Measurements from ENCODE around the gene NCBP2L. TPM values are rescaled to one million over a fixed set of nuclear protein-coding genes. Genes with fewer than 3 reads are reported as not detected.

The NCBP2L gene
- total RNA-seq, 1 experiment from 2014 or later: 0.20 TPM

DNA sequence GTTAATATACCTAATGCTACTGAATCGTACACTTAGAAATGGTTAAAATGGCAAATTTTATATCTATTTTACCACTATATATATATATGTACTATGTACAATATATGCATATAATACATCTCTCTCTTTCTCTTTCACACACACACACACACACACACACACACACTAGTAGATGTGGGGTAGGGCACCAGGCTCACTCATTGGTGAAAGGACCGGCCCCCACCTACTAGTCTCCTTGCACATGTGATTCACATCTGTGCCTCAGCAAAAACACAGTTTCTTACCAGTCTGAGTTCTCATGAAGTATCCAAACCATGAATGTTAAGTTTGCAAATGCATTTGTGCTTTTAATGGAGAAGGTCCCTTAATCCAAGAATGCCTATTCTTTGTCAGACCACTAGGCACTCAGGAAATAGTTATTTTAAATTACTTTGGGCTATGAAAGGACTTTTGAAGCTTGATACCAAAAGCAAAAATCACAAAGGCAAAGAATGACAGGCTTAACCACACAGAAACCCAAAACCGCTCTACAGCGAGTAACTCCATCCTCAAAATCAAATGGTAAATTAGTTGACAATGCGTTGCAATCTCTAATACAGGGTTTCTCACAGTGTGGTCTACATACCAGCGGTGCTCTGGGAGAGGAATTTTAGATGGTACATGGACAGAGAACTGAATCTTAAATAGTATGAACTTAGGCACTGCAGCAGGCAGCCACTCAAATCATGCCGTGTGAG lies 7.8 kb upstream of the NCBP2L start:
- Mint-ChIP-seq H3K27ac (no peak overlapping the region), H3K4me1 (peaks cover 27% of the 10 kb centered on the region), H3K27me3 (ENCODE audit: low read depth) (peaks cover 13% of the 10 kb centered on the region), H3K36me3 (no peaks in the 10 kb centered on the region), H3K4me3 (no peak overlapping the region), H3K9me3 (no peaks in the 10 kb centered on the region)
- ChIA-PET POLR2A (no interaction called here), CTCF (no interaction called here)
- ATAC-seq: no peak
- TF ChIP-seq ZNF232 (CRISPR knock-in tag; IDR thresholded peaks at IDR 0.05) (no peak), ZNF263 (CRISPR knock-in tag; IDR thresholded peaks at IDR 0.05; ENCODE audit: low read depth) (no peak), NFE2L1 (CRISPR knock-in tag; IDR thresholded peaks at IDR 0.05) (no peak), ZNF396 (CRISPR knock-in tag; IDR thresholded peaks at IDR 0.05; ENCODE audit: borderline replicate concordance) (no peak), OVOL2 (CRISPR knock-in tag; IDR thresholded peaks at IDR 0.05; ENCODE audit: borderline replicate concordance) (no peak), JAZF1 (CRISPR knock-in tag; IDR thresholded peaks at IDR 0.05) (no peak), FOXJ3 (CRISPR knock-in tag; IDR thresholded peaks at IDR 0.05; ENCODE audit: borderline replicate concordance) (no peak), MYBL2 (CRISPR knock-in tag; IDR thresholded peaks at IDR 0.05) (no peak), SMAD3 (CRISPR knock-in tag; IDR thresholded peaks at IDR 0.05; ENCODE audit: borderline replicate concordance) (no peak), CREB1 (CRISPR knock-in tag; IDR thresholded peaks at IDR 0.05) (no peak), CDX4 (CRISPR knock-in tag; IDR thresholded peaks at IDR 0.05; ENCODE audit: borderline replicate concordance) (no peak), HMGXB4 (CRISPR knock-in tag; IDR thresholded peaks at IDR 0.05) (no peak), ARID4B (CRISPR knock-in tag; IDR thresholded peaks at IDR 0.05; ENCODE audit: borderline replicate concordance) (no peak), GTF2I (CRISPR knock-in tag; conservative IDR thresholded peaks at IDR 0.05) (no peak), ZNF138 (CRISPR knock-in tag; conservative IDR thresholded peaks at IDR 0.05) (no peak), ZNF121 (CRISPR knock-in tag; IDR thresholded peaks at IDR 0.05) (no peak), GRHL2 (CRISPR knock-in tag; IDR thresholded peaks at IDR 0.05; ENCODE audit: insufficient replicate concordance, severe bottlenecking) (no peak)
- TF ChIP-seq, protein P1, sequence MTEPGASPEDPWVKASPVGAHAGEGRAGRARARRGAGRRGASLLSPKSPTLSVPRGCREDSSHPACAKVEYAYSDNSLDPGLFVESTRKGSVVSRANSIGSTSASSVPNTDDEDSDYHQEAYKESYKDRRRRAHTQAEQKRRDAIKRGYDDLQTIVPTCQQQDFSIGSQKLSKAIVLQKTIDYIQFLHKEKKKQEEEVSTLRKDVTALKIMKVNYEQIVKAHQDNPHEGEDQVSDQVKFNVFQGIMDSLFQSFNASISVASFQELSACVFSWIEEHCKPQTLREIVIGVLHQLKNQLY (CRISPR knock-in tag; IDR thresholded peaks at IDR 0.05): no peak
- no peak for DNase-seq (ENCODE audit: low spot score)

DNA sequence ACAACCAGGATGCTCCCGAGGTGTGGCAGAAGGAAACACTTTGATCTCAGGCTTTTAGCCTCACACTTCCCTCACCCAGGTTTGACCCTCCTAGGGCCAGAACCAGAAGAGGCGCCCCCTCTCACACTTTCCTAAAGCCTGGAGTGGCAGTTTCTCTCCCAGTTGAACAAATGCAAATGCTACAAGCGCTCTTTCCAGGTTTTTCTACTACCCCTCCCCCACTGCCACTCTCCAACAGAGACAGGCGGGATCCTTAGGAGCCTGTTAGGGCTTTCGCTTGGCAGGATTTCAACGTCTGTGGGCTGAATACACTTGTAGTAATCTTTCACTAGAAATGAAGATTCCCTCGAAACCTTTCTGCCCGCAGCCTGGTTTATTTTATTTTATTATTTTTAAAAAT lies 4.3 kb upstream of the NCBP2L start:
- no peak overlapping the region for H3K4me3 Mint-ChIP-seq
- peak; percentile 21 for ATAC-seq
- ChIA-PET CTCF (interaction anchor here (1.0 to 3.0 kb wide), 5 partner anchors 57 to 119 kb away, joined by 4 to 35 read pairs (median 6); no protein-coding TSS in a partner anchor), POLR2A (interaction anchor here (1.2 kb wide), 1 partner anchor 57 kb away, joined by 5 read pairs; no protein-coding TSS in a partner anchor)
- peaks cover 31% of the 10 kb centered on the region for H3K27me3 Mint-ChIP-seq (ENCODE audit: low read depth)
- H3K4me1 Mint-ChIP-seq: peaks cover 34% of the 10 kb centered on the region
- no peaks in the 10 kb centered on the region for H3K36me3 Mint-ChIP-seq
- no peak overlapping the region for H3K27ac Mint-ChIP-seq
- H3K9me3 Mint-ChIP-seq: no peaks in the 10 kb centered on the region
- DNase-seq (ENCODE audit: low spot score): peak; percentile 34
- TF ChIP-seq SMAD4 (CRISPR knock-in tag; IDR thresholded peaks at IDR 0.05): no peak
- TF ChIP-seq, protein P2, sequence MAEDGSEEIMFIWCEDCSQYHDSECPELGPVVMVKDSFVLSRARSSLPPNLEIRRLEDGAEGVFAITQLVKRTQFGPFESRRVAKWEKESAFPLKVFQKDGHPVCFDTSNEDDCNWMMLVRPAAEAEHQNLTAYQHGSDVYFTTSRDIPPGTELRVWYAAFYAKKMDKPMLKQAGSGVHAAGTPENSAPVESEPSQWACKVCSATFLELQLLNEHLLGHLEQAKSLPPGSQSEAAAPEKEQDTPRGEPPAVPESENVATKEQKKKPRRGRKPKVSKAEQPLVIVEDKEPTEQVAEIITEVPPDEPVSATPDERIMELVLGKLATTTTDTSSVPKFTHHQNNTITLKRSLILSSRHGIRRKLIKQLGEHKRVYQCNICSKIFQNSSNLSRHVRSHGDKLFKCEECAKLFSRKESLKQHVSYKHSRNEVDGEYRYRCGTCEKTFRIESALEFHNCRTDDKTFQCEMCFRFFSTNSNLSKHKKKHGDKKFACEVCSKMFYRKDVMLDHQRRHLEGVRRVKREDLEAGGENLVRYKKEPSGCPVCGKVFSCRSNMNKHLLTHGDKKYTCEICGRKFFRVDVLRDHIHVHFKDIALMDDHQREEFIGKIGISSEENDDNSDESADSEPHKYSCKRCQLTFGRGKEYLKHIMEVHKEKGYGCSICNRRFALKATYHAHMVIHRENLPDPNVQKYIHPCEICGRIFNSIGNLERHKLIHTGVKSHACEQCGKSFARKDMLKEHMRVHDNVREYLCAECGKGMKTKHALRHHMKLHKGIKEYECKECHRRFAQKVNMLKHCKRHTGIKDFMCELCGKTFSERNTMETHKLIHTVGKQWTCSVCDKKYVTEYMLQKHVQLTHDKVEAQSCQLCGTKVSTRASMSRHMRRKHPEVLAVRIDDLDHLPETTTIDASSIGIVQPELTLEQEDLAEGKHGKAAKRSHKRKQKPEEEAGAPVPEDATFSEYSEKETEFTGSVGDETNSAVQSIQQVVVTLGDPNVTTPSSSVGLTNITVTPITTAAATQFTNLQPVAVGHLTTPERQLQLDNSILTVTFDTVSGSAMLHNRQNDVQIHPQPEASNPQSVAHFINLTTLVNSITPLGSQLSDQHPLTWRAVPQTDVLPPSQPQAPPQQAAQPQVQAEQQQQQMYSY (CRISPR knock-in tag; IDR thresholded peaks at IDR 0.05): peak; percentile 77
